ENCODE measurements around the gene C2orf42. TPM values are rescaled to one million over a fixed set of nuclear protein-coding genes. Genes with fewer than 3 reads are reported as not detected.
"Not testable (repeated sequence)": the region's sequence is repeated elsewhere in the genome, so short reads cannot be mapped to it uniquely, and the experiment has no call there.

The C2orf42 gene
- total RNA-seq, 2 donors from 2014 or later, result 28.0 to 29.3 TPM

- ATAC-seq (replicated peaks in 1 of 2); H3K4me3 Mint-ChIP-seq; H3K27me3 Mint-ChIP-seq (ENCODE audit: low read depth); H3K36me3 Mint-ChIP-seq (ENCODE audit: insufficient read depth in 2 of 2); DNase-seq; H3K27ac Mint-ChIP-seq; H3K9me3 Mint-ChIP-seq: not testable (repeated sequence)
- H3K4me1 Mint-ChIP-seq (ENCODE audit: low read depth), result peaks cover 42% of the 10 kb centered on the region
Observed at GRCh38 chr2:70148211-70148760, 42.5 kb downstream of the C2orf42 start.

GRCh38 chr2:70145851-70146739, 44.7 kb downstream of the C2orf42 start:
- peak; percentile 39 to 49 for ATAC-seq (replicated peaks in 1 of 2)
- DNase-seq, result peak; percentile 66 to 72
- peak overlapping the region; percentile 18 to 54 for H3K4me3 Mint-ChIP-seq
- no peaks in the 10 kb centered on the region for H3K27me3 Mint-ChIP-seq (ENCODE audit: low read depth)
- peaks cover 55% of the 10 kb centered on the region for H3K4me1 Mint-ChIP-seq (ENCODE audit: low read depth)
- H3K9me3 Mint-ChIP-seq, result no peaks in the 10 kb centered on the region
- peak overlapping the region; percentile 0 for H3K27ac Mint-ChIP-seq
- peaks cover 3 to 5% of the 10 kb centered on the region in 2 donors for H3K36me3 Mint-ChIP-seq (ENCODE audit: insufficient read depth in 2 of 2)

- Mint-ChIP-seq H3K27me3 (ENCODE audit: low read depth) (no peaks in the 10 kb centered on the region), H3K27ac (peak overlapping the region; percentile 2), H3K4me1 (ENCODE audit: low read depth) (peaks cover 65% of the 10 kb centered on the region), H3K9me3 (no peaks in the 10 kb centered on the region), H3K4me3 (peak overlapping the region in 1 of 2 donors; percentile 51), H3K36me3 (ENCODE audit: insufficient read depth in 2 of 2) (peaks cover 3 to 5% of the 10 kb centered on the region in 2 donors)
- DNase-seq (no peak), ATAC-seq (replicated peaks in 1 of 2) (no peak)
Observed at GRCh38 chr2:70145144-70145490, 45.7 kb downstream of the C2orf42 start.

- peak overlapping the region in 1 of 2 donors; percentile 51 for H3K4me3 Mint-ChIP-seq
- peaks cover 3 to 4% of the 10 kb centered on the region in 2 donors for H3K36me3 Mint-ChIP-seq (ENCODE audit: insufficient read depth in 2 of 2)
- peaks cover 70% of the 10 kb centered on the region for H3K4me1 Mint-ChIP-seq (ENCODE audit: low read depth)
- H3K27ac Mint-ChIP-seq, result peak overlapping the region; percentile 2
- ATAC-seq (replicated peaks in 1 of 2), result no peak
- no peaks in the 10 kb centered on the region for H3K27me3 Mint-ChIP-seq (ENCODE audit: low read depth)
- DNase-seq, result no peak
- no peaks in the 10 kb centered on the region for H3K9me3 Mint-ChIP-seq
Observed at GRCh38 chr2:70144443-70145143, 46.2 kb downstream of the C2orf42 start.

- peak; percentile 45 to 58 for DNase-seq
- H3K27me3 Mint-ChIP-seq (ENCODE audit: low read depth), result no peaks in the 10 kb centered on the region
- peaks cover 77% of the 10 kb centered on the region for H3K4me1 Mint-ChIP-seq (ENCODE audit: low read depth)
- H3K36me3 Mint-ChIP-seq (ENCODE audit: insufficient read depth in 2 of 2), result peaks cover 0 to 3% of the 10 kb centered on the region in 2 donors
- peak; percentile 9 to 21 for ATAC-seq (replicated peaks in 1 of 2)
- peak overlapping the region; percentile 89 to 93 for H3K4me3 Mint-ChIP-seq
- no peaks in the 10 kb centered on the region for H3K9me3 Mint-ChIP-seq
- peak overlapping the region; percentile 99 for H3K27ac Mint-ChIP-seq
Observed at GRCh38 chr2:70143314-70144150, 47.3 kb downstream of the C2orf42 start.

GRCh38 chr2:70142590-70143313, 48.1 kb downstream of the C2orf42 start:
- ATAC-seq (replicated peaks in 1 of 2) (peak; percentile 66 to 73), DNase-seq (peak; percentile 100)
- Mint-ChIP-seq H3K27me3 (ENCODE audit: low read depth) (no peaks in the 10 kb centered on the region), H3K4me1 (ENCODE audit: low read depth) (peaks cover 85% of the 10 kb centered on the region), H3K27ac (peak overlapping the region; percentile 99), H3K4me3 (peak overlapping the region; percentile 89 to 93), H3K36me3 (ENCODE audit: insufficient read depth in 2 of 2) (peaks cover 0 to 3% of the 10 kb centered on the region in 2 donors), H3K9me3 (no peaks in the 10 kb centered on the region)

- Mint-ChIP-seq H3K9me3 (no peaks in the 10 kb centered on the region), H3K27me3 (ENCODE audit: low read depth) (no peaks in the 10 kb centered on the region), H3K4me1 (ENCODE audit: low read depth) (peaks cover 90% of the 10 kb centered on the region), H3K4me3 (peak overlapping the region; percentile 90 to 94), H3K36me3 (ENCODE audit: insufficient read depth in 2 of 2) (peaks cover 0 to 6% of the 10 kb centered on the region in 2 donors), H3K27ac (peak overlapping the region; percentile 98)
- DNase-seq (no peak), ATAC-seq (replicated peaks in 1 of 2) (peak; percentile 26 to 50)
Observed at GRCh38 chr2:70141902-70142589, 48.8 kb downstream of the C2orf42 start.

GRCh38 chr2:70141212-70141901, 49.5 kb downstream of the C2orf42 start:
- no peaks in the 10 kb centered on the region for H3K27me3 Mint-ChIP-seq (ENCODE audit: low read depth)
- peak; percentile 80 for DNase-seq
- peak; percentile 57 to 59 for ATAC-seq (replicated peaks in 1 of 2)
- H3K9me3 Mint-ChIP-seq, result no peaks in the 10 kb centered on the region
- peak overlapping the region; percentile 98 for H3K27ac Mint-ChIP-seq
- H3K36me3 Mint-ChIP-seq (ENCODE audit: insufficient read depth in 2 of 2), result peaks cover 0 to 6% of the 10 kb centered on the region in 2 donors
- peak overlapping the region; percentile 90 to 94 for H3K4me3 Mint-ChIP-seq
- peaks cover 90% of the 10 kb centered on the region for H3K4me1 Mint-ChIP-seq (ENCODE audit: low read depth)

GRCh38 chr2:70140791-70141211, 50.0 kb downstream of the C2orf42 start:
- ATAC-seq (replicated peaks in 1 of 2), result no peak
- peak overlapping the region; percentile 90 to 94 for H3K4me3 Mint-ChIP-seq
- H3K36me3 Mint-ChIP-seq (ENCODE audit: insufficient read depth in 2 of 2), result peaks cover 0 to 6% of the 10 kb centered on the region in 2 donors
- no peak for DNase-seq
- H3K4me1 Mint-ChIP-seq (ENCODE audit: low read depth), result peaks cover 90% of the 10 kb centered on the region
- H3K27me3 Mint-ChIP-seq (ENCODE audit: low read depth), result no peaks in the 10 kb centered on the region
- peak overlapping the region; percentile 98 for H3K27ac Mint-ChIP-seq
- no peaks in the 10 kb centered on the region for H3K9me3 Mint-ChIP-seq

GRCh38 chr2:70134323-70134983, 56.4 kb downstream of the C2orf42 start:
- not testable (repeated sequence) for H3K9me3 Mint-ChIP-seq; H3K27me3 Mint-ChIP-seq (ENCODE audit: low read depth); DNase-seq; ATAC-seq (replicated peaks in 1 of 2); H3K36me3 Mint-ChIP-seq (ENCODE audit: insufficient read depth in 2 of 2)
- H3K27ac Mint-ChIP-seq, result peak overlapping the region; percentile 97
- H3K4me1 Mint-ChIP-seq (ENCODE audit: low read depth), result peaks cover 96% of the 10 kb centered on the region
- H3K4me3 Mint-ChIP-seq, result peak overlapping the region; percentile 87 to 93
